ENCODE results near the gene NDUFS2.

NDUFS2 gene

DNA sequence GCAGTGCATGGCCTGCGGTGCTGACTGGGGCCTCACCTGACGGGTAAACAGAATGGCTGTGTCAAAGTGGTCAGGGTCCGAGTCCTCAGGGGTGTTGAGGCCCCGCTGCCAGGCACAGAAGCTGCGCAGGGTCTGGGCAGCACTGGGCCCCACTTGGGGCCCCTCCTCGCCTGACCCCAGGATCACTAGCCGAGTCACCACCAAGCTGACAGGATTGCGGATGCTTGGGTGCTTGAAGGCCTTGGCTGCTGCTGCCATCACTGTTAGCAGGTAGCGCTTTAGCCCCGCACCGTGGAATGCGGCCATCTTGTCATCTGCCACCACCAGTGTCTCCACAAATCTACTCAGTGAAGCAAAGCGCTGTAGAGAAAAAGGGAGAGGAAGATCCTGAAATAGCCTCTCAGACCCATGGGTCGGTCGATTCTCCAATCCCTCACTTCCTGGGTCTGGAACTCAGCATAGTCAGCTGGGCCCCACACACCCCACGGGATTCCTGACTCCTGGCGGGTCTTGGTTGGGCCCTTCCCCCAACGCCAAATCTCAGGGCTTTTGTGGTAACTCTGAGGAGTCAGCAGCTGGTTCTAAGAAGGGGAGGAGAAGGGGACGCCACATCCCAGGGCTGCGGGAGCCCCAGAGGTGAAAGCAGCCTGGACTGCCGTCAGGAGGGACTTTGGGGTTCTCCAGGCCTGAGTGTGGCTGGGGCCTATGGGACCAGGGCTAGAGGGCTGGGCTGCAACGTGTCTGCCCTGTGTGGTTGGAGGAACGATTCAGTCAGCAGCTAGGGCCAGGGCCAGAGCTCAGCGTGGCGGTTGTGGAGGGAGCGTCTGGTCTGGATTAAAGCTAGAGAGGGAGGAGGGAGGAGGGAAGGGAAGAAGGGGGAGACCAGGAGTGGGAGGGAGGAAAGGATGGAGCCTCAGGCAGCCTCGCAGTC is 5.4 kb upstream of the NDUFS2 start:
- Histone ChIP-seq H3K27me3 (no peaks in the 10 kb centered on the region), H3K36me3 (no peaks in the 10 kb centered on the region), H3K27ac (no peak overlapping the region), H3K4me1 (ENCODE audit: control insufficient read depth in 1 of 2, insufficient read depth in 1 of 2, low read depth in 1 of 2, low read length in 1 of 2) (peaks cover 13 to 19% of the 10 kb centered on the region in 2 experiments), H3K4me3 (ENCODE audit: low read depth in 1 of 2, low read length in 1 of 2) (no peak overlapping the region), H3K9me3 (no peaks in the 10 kb centered on the region)
- TF ChIP-seq, protein P1, sequence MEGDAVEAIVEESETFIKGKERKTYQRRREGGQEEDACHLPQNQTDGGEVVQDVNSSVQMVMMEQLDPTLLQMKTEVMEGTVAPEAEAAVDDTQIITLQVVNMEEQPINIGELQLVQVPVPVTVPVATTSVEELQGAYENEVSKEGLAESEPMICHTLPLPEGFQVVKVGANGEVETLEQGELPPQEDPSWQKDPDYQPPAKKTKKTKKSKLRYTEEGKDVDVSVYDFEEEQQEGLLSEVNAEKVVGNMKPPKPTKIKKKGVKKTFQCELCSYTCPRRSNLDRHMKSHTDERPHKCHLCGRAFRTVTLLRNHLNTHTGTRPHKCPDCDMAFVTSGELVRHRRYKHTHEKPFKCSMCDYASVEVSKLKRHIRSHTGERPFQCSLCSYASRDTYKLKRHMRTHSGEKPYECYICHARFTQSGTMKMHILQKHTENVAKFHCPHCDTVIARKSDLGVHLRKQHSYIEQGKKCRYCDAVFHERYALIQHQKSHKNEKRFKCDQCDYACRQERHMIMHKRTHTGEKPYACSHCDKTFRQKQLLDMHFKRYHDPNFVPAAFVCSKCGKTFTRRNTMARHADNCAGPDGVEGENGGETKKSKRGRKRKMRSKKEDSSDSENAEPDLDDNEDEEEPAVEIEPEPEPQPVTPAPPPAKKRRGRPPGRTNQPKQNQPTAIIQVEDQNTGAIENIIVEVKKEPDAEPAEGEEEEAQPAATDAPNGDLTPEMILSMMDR (IDR thresholded peaks at IDR 0.05): no peak

DNA sequence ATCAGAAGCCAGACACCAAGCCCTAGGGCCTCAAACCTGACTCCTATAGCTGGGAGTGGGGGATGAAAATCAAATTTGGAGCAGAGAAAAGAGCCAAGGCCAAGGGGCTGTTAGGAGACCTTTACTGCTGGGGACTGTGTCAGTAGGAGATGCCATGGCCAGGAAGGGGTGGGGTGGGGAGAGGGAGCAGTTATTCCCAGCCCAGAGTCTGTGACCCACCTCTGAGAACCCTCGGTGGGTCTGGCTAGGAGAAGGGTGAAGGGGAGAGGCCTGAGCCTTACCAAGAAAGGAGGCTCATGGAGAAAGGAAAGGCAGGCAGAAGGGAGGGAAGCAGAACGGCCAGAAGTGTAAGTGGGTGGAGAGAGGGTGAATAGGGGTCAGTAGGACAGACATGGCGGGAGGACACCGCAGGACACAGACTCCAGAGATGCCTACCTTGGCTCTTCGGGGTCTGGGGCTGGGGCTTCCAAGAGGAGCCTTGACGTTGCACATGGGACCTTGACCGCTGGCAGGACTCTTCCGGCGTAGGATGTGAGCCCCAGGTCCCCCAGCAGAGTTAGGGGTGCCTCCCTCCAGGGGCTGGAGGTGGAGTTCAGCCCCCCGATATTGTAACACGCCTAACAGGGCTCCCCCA is 4.5 kb upstream of the NDUFS2 start:
- Histone ChIP-seq H3K9me3 (no peaks in the 10 kb centered on the region), H3K27me3 (no peaks in the 10 kb centered on the region), H3K4me1 (ENCODE audit: control insufficient read depth in 1 of 2, insufficient read depth in 1 of 2, low read depth in 1 of 2, low read length in 1 of 2) (peaks cover 14 to 17% of the 10 kb centered on the region in 2 experiments), H3K4me3 (ENCODE audit: low read depth in 1 of 2, low read length in 1 of 2) (no peak overlapping the region), H3K27ac (no peak overlapping the region), H3K36me3 (no peaks in the 10 kb centered on the region)
- TF ChIP-seq, protein P1 (IDR thresholded peaks at IDR 0.05): no peak

DNA sequence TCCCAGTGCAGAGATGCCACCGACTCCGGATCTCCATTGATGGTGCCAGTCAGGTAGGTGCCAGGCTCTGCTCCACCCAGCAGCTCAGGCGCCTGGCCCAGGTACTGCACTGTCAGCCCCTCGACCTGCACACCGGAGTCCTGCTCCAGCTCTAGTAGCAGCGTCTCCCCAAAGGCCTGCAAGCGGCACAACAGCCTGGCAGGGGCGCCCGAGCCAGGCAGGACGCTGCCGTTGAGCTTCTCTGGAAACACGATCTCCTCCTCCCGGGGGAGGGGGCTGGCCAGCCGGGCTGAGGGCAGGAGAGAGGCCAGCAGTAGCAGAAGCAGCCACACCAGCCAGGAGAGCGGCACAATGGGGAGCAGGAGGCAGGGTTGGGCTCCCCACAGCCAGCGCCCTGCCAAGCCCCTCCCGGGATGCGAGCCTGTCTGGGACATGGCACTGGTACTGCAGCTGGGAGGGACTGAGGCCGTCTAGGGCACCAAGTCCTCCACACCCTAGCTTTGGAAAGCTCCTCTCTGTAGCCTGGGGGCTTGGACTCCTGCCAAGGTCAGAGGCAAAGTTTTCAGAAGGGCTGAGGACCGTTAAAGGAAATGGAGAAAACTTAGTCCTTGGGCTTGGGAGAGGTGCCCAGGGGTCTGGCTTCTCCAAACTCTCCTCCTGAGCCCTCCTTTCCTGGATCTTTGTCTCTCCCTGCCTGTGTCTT is 3.8 kb upstream of the NDUFS2 start:
- Histone ChIP-seq H3K27me3 (no peaks in the 10 kb centered on the region), H3K4me1 (ENCODE audit: control insufficient read depth in 1 of 2, insufficient read depth in 1 of 2, low read depth in 1 of 2, low read length in 1 of 2) (peaks cover 19 to 23% of the 10 kb centered on the region in 2 experiments), H3K36me3 (no peaks in the 10 kb centered on the region), H3K9me3 (no peaks in the 10 kb centered on the region), H3K27ac (no peak overlapping the region), H3K4me3 (ENCODE audit: low read depth in 1 of 2, low read length in 1 of 2) (no peak overlapping the region)
- TF ChIP-seq, protein P1 (IDR thresholded peaks at IDR 0.05): no peak

DNA sequence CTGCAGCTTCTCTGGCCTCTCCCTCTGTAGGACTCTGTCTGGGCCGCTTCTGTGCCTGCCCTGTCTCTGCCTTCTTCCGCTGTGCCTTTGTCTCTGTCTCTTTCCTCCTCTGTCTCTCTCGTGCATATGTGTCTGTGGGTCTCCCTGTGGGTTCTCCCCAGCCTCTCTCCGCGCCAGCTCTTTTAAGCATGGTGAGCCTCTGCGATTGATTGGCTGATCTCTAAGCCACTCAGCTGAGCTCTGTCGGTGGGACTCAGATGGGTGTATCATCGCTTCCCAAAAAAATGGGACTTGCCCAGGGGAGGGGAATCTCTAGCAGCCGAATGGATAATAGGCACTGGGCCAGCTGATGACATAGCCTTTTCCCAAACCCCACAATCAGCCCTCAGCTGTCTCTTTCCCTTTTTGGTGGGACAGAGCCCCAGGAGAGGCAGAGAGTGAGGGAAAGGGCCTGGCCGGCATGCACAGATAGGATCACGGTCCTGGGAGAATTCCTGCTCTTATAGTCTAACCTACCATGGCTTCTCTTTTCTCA is 3.2 kb upstream of the NDUFS2 start, which contains the start of gene ADAMTS4:
TSS of gene ADAMTS4 (minus strand) at position 158 of the 535 bp plus-strand sequence. CDS start 427 bp downstream, outside the sequence.
- H3K4me3 ChIP-seq (ENCODE audit: low read depth in 1 of 2, low read length in 1 of 2): no peak within 1 kb of the TSS
- no peaks in the 10 kb centered on the region for H3K9me3 ChIP-seq
- H3K36me3 ChIP-seq: no peaks in the 10 kb centered on the region
- no peak within 1 kb of the TSS for H3K27ac ChIP-seq
- H3K27me3 ChIP-seq: no peaks in the 10 kb centered on the region
- TF ChIP-seq, protein P1 (IDR thresholded peaks at IDR 0.05): no peak
- peaks cover 19 to 24% of the 10 kb centered on the region in 2 experiments for H3K4me1 ChIP-seq (ENCODE audit: control insufficient read depth in 1 of 2, insufficient read depth in 1 of 2, low read depth in 1 of 2, low read length in 1 of 2)

DNA sequence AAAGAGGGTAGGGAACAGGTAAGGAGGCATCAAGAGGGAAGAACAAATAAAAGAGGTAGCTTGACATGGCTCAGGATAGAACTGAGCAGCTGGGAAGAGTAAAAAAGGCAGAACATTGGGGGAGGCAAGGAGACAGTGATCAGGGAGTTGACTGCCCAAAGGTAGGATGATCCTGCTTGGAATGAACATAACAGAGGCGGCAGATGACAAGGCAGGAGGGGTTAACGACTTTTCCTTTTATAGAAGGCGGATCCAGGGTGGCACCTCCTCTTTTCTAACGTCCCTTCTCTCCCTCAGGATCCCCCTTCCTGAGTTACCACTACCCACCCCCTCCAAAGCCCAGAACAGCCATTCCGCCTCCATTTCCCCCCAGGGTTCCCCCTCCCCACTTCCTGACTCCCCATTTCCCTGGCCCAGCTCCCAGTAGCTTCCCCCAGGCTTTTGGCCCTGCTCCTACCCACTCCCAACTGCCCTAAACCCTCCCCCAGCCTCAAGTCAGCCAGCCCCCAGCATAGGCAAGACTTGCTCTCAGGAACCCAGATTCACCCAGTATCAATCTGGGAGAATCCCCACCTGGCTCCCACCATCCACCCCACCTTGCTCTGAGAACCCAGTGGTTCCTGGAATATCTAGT is 2.5 kb upstream of the NDUFS2 start:
- peaks cover 4% of the 10 kb centered on the region for H3K36me3 ChIP-seq
- no peak overlapping the region for H3K27ac ChIP-seq
- no peaks in the 10 kb centered on the region for H3K9me3 ChIP-seq
- no peaks in the 10 kb centered on the region for H3K27me3 ChIP-seq
- TF ChIP-seq, protein P1 (IDR thresholded peaks at IDR 0.05): no peak
- H3K4me1 ChIP-seq (ENCODE audit: control insufficient read depth in 1 of 2, insufficient read depth in 1 of 2, low read depth in 1 of 2, low read length in 1 of 2): peaks cover 19 to 24% of the 10 kb centered on the region in 2 experiments
- no peak overlapping the region for H3K4me3 ChIP-seq (ENCODE audit: low read depth in 1 of 2, low read length in 1 of 2)
